ENCODE data around the gene MBL2.

MBL2 gene

GRCh38 chr10:52752261-52752660, 20.3 kb downstream of the MBL2 start:
- no peaks in the 10 kb centered on the region for H3K27me3 ChIP-seq (ENCODE audit: insufficient read depth, poor library complexity, severe bottlenecking)
- no peak overlapping the region for H3K4me3 ChIP-seq (replicated peaks; ENCODE audit: insufficient read depth, low read length)
- DNase-seq (ENCODE audit: low read depth in 1 of 2, low spot score in 1 of 2) = no peak
- no peak overlapping the region for H3K27ac ChIP-seq (replicated peaks)
- TF ChIP-seq REST (IDR thresholded peaks at IDR 0.05; ENCODE audit: insufficient replicate concordance, low read depth) (peak; percentile 48), GABPA (IDR thresholded peaks at IDR 0.05; ENCODE audit: low read depth) (no peak)

- Histone ChIP-seq H3K27me3 (ENCODE audit: insufficient read depth, poor library complexity, severe bottlenecking) (no peaks in the 10 kb centered on the region), H3K27ac (replicated peaks) (no peak overlapping the region), H3K4me3 (replicated peaks; ENCODE audit: insufficient read depth, low read length) (no peak overlapping the region)
- TF ChIP-seq GABPA (IDR thresholded peaks at IDR 0.05; ENCODE audit: low read depth) = no peak
- TF ChIP-seq POLR2AphosphoS5 (IDR thresholded peaks at IDR 0.05; ENCODE audit: low read depth) = no peak
- no peak for TF ChIP-seq CTCF (IDR thresholded peaks at IDR 0.05; ENCODE audit: insufficient read depth, low read length)
- no peak for TF ChIP-seq SPI1 (IDR thresholded peaks at IDR 0.05; ENCODE audit: borderline replicate concordance, low read depth)
- no peak for TF ChIP-seq REST (IDR thresholded peaks at IDR 0.05; ENCODE audit: insufficient replicate concordance, low read depth)
- no peak for DNase-seq (ENCODE audit: low read depth in 1 of 2, low spot score in 1 of 2)
Observed at GRCh38 chr10:52751337-52751736, 21.2 kb downstream of the MBL2 start.

GRCh38 chr10:52750629-52751028, 22.0 kb downstream of the MBL2 start:
- H3K27ac ChIP-seq (replicated peaks) = no peak overlapping the region
- TF ChIP-seq CTCF (IDR thresholded peaks at IDR 0.05; ENCODE audit: insufficient read depth, low read length) (no peak), POLR2AphosphoS5 (IDR thresholded peaks at IDR 0.05; ENCODE audit: low read depth) (no peak), GABPA (IDR thresholded peaks at IDR 0.05; ENCODE audit: low read depth) (no peak), SPI1 (IDR thresholded peaks at IDR 0.05; ENCODE audit: borderline replicate concordance, low read depth) (no peak), REST (IDR thresholded peaks at IDR 0.05; ENCODE audit: insufficient replicate concordance, low read depth) (no peak)

GRCh38 chr10:52747694-52748093, 24.9 kb downstream of the MBL2 start:
- no peak overlapping the region for H3K27ac ChIP-seq (replicated peaks)
- H3K4me3 ChIP-seq (replicated peaks; ENCODE audit: insufficient read depth, low read length) = no peak overlapping the region
- no peak for DNase-seq (ENCODE audit: low read depth in 1 of 2, low spot score in 1 of 2)
- H3K27me3 ChIP-seq (ENCODE audit: insufficient read depth, poor library complexity, severe bottlenecking) = no peaks in the 10 kb centered on the region
- TF ChIP-seq POLR2AphosphoS5 (IDR thresholded peaks at IDR 0.05; ENCODE audit: low read depth) (no peak), CTCF (IDR thresholded peaks at IDR 0.05; ENCODE audit: insufficient read depth, low read length) (no peak), REST (IDR thresholded peaks at IDR 0.05; ENCODE audit: insufficient replicate concordance, low read depth) (no peak), SPI1 (IDR thresholded peaks at IDR 0.05; ENCODE audit: borderline replicate concordance, low read depth) (no peak), GABPA (IDR thresholded peaks at IDR 0.05; ENCODE audit: low read depth) (no peak)

More at GRCh38 chr10:52750629-52751028, 22.0 kb downstream of the MBL2 start:
- no peaks in the 10 kb centered on the region for H3K27me3 ChIP-seq (ENCODE audit: insufficient read depth, poor library complexity, severe bottlenecking)
- no peak overlapping the region for H3K4me3 ChIP-seq (replicated peaks; ENCODE audit: insufficient read depth, low read length)
- no peak for DNase-seq (ENCODE audit: low read depth in 1 of 2, low spot score in 1 of 2)
